ENCODE results near the gene SLC8A1. TPM values are rescaled to one million over a fixed set of nuclear protein-coding genes. Genes with fewer than 3 reads are reported as not detected.

SLC8A1 gene
- total RNA-seq, 3 donors from 2014 or later: 8.2 to 14.2 (median 12.2) TPM

DNA sequence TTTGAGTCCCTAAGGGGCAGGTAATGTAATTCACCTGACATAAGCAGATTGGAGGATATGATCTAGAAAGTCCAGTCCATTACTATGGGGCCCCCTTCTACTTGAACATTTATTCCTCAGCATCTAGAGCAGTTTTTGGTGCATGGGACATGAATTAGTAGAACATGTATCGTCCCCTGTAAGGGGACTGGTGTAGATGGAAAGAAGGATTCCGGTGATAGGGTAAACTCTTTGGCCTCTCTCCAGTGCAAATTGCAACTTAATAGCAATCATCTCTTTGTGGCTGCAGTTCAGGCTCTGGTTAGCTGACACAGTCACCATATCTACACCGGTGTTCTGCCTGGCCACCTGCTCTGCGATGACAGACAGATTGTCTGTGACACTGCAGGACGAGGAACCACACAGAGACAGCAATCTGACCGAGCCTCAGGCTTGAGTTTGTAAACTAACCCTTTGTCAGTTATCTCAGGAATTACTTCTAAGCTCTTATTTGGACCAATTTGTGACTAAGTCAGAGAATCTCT, 6.4 kb upstream of the SLC8A1 start:
- H3K9me3 ChIP-seq: no peaks in the 10 kb centered on the region
- TF ChIP-seq POLR2A (IDR thresholded peaks at IDR 0.05) (no peak), POLR2AphosphoS5 (IDR thresholded peaks at IDR 0.05) (no peak)
- TF ChIP-seq, protein P1, sequence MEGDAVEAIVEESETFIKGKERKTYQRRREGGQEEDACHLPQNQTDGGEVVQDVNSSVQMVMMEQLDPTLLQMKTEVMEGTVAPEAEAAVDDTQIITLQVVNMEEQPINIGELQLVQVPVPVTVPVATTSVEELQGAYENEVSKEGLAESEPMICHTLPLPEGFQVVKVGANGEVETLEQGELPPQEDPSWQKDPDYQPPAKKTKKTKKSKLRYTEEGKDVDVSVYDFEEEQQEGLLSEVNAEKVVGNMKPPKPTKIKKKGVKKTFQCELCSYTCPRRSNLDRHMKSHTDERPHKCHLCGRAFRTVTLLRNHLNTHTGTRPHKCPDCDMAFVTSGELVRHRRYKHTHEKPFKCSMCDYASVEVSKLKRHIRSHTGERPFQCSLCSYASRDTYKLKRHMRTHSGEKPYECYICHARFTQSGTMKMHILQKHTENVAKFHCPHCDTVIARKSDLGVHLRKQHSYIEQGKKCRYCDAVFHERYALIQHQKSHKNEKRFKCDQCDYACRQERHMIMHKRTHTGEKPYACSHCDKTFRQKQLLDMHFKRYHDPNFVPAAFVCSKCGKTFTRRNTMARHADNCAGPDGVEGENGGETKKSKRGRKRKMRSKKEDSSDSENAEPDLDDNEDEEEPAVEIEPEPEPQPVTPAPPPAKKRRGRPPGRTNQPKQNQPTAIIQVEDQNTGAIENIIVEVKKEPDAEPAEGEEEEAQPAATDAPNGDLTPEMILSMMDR (IDR thresholded peaks at IDR 0.05): no peak
- no peak overlapping the region for H3K27ac ChIP-seq
- no peak for DNase-seq (ENCODE audit: low spot score in 2 of 2)
- H3K4me3 ChIP-seq: no peak overlapping the region
- no peaks in the 10 kb centered on the region for H3K27me3 ChIP-seq
- no peaks in the 10 kb centered on the region for H3K4me1 ChIP-seq
- H3K36me3 ChIP-seq: no peaks in the 10 kb centered on the region
- intact Hi-C loops (cut with DNase I; ENCODE audit: low total_unique reads): no loop called here

DNA sequence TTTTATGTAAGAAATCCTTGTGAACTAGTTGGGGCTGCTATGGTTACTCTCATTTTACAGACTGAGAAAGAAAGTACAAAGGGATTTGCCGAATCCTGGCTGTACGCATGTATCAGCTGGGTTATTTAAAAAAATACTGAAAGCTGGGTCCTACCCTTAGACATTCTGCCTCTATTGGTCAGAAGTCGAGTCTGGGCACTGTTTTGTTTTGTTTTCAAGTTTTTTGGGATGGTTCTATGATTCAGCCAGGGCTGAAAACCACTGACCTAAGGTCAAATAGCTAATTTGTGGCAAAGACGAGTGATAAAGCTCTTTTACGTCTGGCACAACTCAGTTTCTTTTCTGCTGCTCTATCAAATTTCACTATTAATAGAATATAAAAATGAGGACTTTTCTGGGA, 5.9 kb upstream of the SLC8A1 start:
- Histone ChIP-seq H3K27me3 (peaks cover 0 to 2% of the 10 kb centered on the region in 2 donors), H3K27ac (no peak overlapping the region), H3K9me3 (no peaks in the 10 kb centered on the region), H3K36me3 (no peaks in the 10 kb centered on the region), H3K4me1 (no peaks in the 10 kb centered on the region), H3K4me3 (no peak overlapping the region)
- no peak for DNase-seq (ENCODE audit: low spot score in 2 of 2)
- intact Hi-C loops (cut with DNase I; ENCODE audit: low total_unique reads): no loop called here
- no peak for TF ChIP-seq POLR2AphosphoS5 (IDR thresholded peaks at IDR 0.05)
- TF ChIP-seq POLR2A (IDR thresholded peaks at IDR 0.05): no peak
- TF ChIP-seq, protein P1 (IDR thresholded peaks at IDR 0.05): no peak

DNA sequence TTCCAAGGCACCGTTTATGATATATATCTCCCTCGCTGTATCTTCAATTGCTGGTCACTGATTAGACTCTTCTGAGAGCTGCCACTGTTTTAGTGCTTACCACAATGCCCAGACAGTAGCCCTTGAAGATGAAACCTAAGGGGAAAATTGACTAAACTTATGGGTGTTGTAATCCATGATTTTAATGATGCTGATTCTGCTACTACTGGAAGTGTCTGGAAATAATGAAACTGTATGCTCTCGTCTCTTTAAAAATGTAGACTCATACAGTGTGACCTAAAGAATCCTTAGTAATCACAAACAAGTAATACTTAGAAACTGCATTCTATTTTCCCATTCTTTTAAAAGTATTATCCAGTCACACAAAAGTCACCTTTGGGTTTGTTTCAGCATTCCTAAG, 5.5 kb upstream of the SLC8A1 start:
- TF ChIP-seq, protein P1 (IDR thresholded peaks at IDR 0.05): no peak
- no peak for TF ChIP-seq POLR2A (IDR thresholded peaks at IDR 0.05)
- DNase-seq (ENCODE audit: low spot score in 2 of 2): no peak
- Histone ChIP-seq H3K9me3 (no peaks in the 10 kb centered on the region), H3K27ac (no peak overlapping the region), H3K4me1 (no peaks in the 10 kb centered on the region), H3K36me3 (no peaks in the 10 kb centered on the region), H3K4me3 (no peak overlapping the region), H3K27me3 (peaks cover 0 to 5% of the 10 kb centered on the region in 2 donors)
- intact Hi-C loops (cut with DNase I; ENCODE audit: low total_unique reads): no loop called here

DNA sequence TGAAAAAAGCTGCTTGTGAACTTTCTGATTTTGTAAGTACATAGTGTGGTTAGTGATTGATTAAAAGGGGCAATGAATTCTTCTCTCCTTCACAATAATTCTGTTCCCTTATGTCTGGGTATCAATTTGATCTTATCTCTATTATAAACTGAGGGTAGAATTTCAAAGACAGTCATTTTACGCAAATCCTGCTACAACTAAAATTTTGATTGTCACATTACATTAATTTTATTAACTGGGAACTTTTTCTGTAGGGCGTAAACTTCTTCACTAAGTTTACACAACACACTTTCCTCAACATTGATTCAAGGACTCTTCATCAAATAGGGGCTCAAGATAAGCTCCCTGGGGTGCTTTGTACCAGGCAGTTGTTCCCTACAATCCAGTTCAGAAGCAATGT, 5.0 kb upstream of the SLC8A1 start:
- TF ChIP-seq POLR2A (IDR thresholded peaks at IDR 0.05) (no peak), POLR2AphosphoS5 (IDR thresholded peaks at IDR 0.05) (no peak)
- TF ChIP-seq, protein P1 (IDR thresholded peaks at IDR 0.05): no peak
- DNase-seq (ENCODE audit: low spot score in 2 of 2): no peak
- Histone ChIP-seq H3K4me3 (no peak overlapping the region), H3K27ac (no peak overlapping the region), H3K36me3 (no peaks in the 10 kb centered on the region), H3K4me1 (no peaks in the 10 kb centered on the region), H3K27me3 (peaks cover 0 to 5% of the 10 kb centered on the region in 2 donors), H3K9me3 (no peaks in the 10 kb centered on the region)
- intact Hi-C loops (cut with DNase I; ENCODE audit: low total_unique reads): no loop called here

DNA sequence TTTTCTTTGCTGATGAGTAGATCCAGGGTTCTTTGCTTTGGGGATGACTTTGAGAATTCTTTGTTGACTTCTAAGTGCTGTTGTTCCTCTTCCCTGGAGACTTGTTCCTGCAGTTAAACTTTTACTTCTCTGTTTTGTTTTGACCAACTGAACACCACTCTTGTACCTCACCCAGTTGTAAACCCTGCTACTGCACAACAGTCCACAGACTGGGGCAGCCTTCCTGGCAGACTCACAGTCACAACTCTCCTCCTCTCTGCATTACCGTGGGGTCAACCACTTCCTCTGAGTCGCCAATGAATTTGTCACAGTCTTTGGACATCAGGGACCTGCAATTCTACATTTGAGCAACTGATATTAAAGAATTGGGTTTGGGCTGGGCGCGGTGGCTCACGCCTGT, 3.8 kb upstream of the SLC8A1 start:
- TF ChIP-seq POLR2A (IDR thresholded peaks at IDR 0.05) (no peak), POLR2AphosphoS5 (IDR thresholded peaks at IDR 0.05) (no peak)
- TF ChIP-seq, protein P1 (IDR thresholded peaks at IDR 0.05): no peak
- Histone ChIP-seq H3K36me3 (no peaks in the 10 kb centered on the region), H3K4me1 (no peaks in the 10 kb centered on the region), H3K27ac (no peak overlapping the region), H3K9me3 (no peaks in the 10 kb centered on the region), H3K4me3 (no peak overlapping the region), H3K27me3 (peaks cover 0 to 11% of the 10 kb centered on the region in 2 donors)
- DNase-seq (ENCODE audit: low spot score in 2 of 2): no peak
- intact Hi-C loops (cut with DNase I; ENCODE audit: low total_unique reads): no loop called here

Measured in breast epithelium (tissue), 4 donors.